Stomach (tissue), 4 donors: ENCODE data around the gene CHMP3.

Experiments
- CTCF ChIP-seq, 7 experiments: fragments of 450-650 bp in 4 of 7; fragments of 200-600 bp in 3 of 7; sonication (generic) in 3 of 7; IDR thresholded peaks; one replicate each; pipeline ENCODE4 v1.5.1; 2016 to 2019; ENCODE audit warnings: antibody characterized with exemption in 7 of 7, control low read depth in 2 of 7, mild to moderate bottlenecking in 1 of 7
- EP300 ChIP-seq: sonication (generic); formaldehyde crosslinking; IDR thresholded peaks from one replicate; pipeline ENCODE4 v1.6.1; 2017; ENCODE audit warnings: antibody characterized with exemption
- POLR2A ChIP-seq, 4 donors: fragments of 450-650 bp; IDR thresholded peaks; one replicate each; pipeline ENCODE4 v1.6.1; 2016; ENCODE audit warnings: antibody characterized with exemption in 4 of 4, control low read depth in 2 of 4, mild to moderate bottlenecking in 1 of 4, moderate library complexity in 1 of 4
- POLR2AphosphoS5 ChIP-seq, 3 donors: sonication (generic); formaldehyde crosslinking; IDR thresholded peaks; one replicate each; pipeline ENCODE4 v1.6.1; 2016; ENCODE audit warnings: antibody characterized with exemption in 3 of 3

GRCh38 chr2:86557836-86558235 is 5.4 kb downstream of the CHMP3 start:
- TF ChIP-seq POLR2A (IDR thresholded peaks at IDR 0.05) (no peak), CTCF (IDR thresholded peaks at IDR 0.05) (no peak), EP300 (no peak), POLR2AphosphoS5 (IDR thresholded peaks at IDR 0.05) (no peak)
